GM19395 (cell line): Measurements from ENCODE around the gene TRABD2B.

ENCODE experiments used
- ATAC-seq: cut with Tn5 transposase; IDR thresholded peaks from one replicate; pipeline ENCODE4 v1.9.1; 2021; ENCODE audit warnings: mild to moderate bottlenecking, moderate library complexity; ENCODE audit not compliant: unreplicated experiment

The TRABD2B gene

DNA sequence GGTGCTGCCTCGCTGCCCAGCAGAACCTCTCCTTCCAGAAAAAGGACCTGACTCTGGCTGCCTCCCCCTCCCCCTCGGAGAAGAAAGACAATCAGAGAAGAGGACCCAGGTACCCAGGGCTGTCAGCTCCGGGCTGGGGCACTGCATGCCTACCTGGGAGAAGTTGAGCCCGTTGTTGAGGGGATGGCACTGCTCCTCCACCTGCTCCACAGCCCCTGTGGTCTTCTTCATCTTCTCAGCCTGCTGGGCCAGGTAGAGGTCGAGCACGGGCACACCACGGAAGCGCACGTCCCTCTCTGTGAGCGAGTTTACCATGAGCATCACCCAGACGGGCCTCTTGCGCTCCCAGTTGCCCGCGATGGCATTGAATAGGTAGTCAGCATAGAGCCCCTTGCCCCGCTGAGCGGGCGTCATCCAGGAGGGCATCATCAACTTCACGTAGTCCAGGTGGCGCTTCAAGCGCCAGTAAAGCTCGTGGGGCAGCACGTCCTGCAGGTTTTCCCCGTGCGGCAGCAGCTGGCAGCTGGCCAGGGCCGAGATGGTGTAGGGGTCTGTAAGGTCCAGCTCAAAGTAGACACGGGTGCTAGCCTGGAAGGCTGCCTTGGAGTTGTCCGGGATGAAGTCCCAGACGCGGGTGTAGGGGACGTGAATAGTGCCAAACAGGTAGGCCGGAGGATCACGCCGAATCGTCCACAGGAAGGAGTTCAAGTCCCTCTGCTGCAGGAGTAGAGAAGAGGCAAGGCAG, 3.1 kb downstream of the TRABD2B start:
- no peak for ATAC-seq

DNA sequence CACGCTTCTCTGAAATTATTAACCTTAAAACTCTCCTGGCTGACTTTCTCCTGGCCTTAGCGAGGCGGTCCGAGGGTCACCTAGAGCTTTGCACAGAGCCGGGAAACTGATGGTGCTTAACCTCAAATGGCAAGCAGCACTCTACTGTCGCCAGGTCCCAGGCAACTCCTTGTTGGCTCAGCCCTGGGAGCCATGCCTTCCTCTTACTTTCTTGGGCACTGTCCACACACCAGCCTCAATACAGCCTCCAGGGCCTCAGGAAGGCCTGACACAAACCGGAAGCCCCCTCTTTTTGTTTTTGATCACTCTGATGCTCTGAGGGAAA, 3.8 kb downstream of the TRABD2B start:
- no peak for ATAC-seq

DNA sequence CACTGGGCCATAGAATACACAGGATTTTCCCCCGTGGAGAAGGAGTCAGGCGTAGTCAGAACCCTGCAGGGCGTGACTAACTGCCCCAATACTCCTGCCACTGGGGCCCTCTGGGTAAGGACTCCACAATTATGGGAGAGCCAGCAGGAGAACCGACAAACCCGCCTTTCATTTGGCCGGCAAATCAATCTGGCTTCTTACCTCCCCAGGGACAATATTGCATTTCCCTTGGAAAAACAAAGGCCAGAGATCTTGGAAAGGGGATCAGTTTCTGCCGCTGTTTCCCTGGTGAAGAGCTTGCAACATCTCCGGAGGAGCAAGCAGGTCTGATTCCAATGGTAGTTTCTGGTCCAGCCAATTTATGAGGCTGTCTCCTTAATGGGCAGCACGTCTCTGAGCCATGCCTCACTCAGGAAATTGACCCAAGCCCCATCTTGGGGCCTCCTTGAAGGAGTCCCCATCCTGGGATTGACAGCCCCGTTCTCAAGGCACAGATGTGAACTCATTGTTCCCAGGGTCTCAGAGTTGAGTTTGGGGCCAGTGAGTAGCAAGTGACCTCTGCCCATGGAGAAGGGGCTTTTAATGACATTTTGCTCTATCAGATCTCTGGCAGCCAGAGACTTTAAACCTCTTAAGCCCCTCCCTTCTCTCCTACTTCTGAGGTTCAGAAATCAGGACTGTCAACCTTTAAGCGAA, 4.3 kb downstream of the TRABD2B start:
- ATAC-seq: no peak

DNA sequence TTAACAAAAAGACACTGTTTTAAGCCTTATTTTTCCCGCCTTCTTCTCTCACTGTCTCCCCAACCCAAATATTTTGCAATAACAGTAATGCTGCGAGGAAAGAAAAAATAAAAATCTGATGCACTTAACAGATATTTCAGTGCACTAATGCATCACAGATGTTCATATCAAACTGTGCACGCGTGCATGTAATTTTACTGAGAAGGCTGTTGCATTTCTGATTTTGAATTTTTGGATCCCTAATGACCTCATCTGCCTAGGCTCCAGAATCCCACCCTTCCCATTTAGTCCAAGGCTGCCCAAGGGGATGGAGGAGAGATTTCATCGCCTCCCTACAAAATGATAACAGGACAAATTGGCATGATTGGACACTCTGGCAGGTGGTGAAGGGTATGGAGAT, 5.5 kb downstream of the TRABD2B start:
- no peak for ATAC-seq

DNA sequence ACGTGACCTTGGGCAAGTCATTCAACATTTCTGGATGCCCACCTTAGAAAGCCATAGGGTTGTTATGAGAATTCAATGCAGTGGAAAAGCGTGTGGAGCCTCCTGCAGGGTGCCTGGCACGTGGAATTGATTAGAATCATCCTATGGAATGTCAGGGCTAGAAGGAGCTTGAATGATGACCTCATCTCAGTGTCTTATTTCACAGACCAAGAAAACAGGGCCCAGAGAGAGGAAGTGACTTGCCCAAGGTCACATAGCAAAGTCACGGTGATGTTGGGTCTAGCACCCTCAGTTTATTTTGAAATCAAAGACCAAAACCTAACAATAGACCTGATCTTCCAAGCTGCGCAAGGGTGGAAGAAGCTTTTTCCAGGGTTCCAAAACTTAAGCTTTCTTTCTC, 6.0 kb downstream of the TRABD2B start:
- no peak for ATAC-seq

DNA sequence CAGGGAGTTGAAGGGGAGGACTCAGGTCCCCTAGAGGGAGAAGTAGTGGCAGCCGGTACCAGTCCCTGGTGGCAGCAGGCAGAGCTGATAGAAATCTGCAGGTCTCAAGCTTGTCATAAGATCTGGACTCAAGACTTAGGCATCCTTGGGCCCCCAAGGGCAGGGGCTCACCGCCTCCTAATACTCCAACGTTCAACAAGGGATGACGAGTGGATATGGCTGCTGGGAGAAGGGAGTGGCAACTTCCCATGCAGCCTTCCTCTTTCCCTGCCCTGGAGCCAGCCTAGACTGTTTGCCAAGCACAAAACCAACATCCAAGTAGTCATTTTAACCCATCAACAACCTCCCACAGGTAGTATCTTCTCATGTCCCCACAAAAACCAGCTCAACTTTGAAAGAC, 6.9 kb downstream of the TRABD2B start:
- ATAC-seq: no peak

DNA sequence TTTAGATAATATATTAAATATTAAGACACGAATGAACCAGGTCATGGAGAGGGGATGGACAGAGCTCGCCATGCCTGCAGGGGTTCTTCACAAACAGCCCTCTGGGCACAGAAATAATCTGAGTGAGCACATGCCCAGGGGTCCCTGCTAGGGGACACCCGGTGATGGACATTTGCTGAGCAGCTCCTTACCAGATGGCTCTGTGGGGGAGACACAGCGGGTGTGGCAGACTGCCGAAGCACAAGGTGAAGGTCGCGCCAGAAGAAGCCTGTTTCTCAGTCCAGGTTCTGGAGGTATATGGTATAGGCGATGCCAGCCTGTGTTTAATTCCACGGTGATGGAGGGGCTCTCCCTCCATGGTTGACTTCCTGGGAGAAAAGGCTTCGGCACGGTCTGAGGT, 9.6 kb downstream of the TRABD2B start:
- ATAC-seq: no peak

DNA sequence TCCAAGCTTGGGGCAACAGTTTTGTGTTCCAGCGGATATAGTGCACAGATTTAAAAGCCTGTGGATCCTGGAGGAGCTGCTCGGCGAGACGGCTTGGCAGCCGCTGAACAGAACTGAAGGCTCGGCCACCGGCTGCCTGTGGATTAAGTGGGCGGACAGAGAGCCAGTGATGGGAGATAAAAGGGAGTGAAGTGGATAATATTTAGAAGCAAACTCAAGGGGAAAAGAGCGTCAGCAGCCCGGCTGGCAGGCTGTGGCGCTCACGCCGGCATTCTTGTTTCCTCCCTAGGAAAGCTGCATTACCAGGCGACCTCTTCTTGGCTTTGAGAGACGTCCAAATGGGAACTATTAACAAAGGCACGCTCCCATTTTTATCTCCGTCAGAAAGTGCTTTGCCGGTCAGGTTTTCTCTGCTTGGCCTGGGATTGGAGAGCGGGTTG, 10.4 kb downstream of the TRABD2B start:
- no peak for ATAC-seq

DNA sequence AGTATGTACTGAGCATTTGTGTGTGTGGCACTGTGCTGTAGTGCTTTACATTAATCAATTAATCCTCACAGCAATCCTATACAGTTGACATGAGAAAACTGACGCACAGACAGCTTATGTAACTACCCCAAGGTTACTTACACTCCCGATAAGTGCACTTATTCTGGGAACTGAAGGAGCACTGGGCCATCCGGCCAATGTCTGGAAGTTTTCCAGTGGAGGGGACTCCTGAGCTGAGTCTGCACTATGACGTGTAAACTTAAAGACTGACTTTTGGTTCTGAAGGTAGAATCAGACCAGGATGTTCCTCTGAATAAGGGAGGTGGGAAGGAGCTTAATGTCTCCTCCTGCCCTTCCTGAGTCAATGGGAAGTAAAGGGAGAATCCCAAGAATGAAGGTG, 12.2 kb downstream of the TRABD2B start:
- no peak for ATAC-seq

DNA sequence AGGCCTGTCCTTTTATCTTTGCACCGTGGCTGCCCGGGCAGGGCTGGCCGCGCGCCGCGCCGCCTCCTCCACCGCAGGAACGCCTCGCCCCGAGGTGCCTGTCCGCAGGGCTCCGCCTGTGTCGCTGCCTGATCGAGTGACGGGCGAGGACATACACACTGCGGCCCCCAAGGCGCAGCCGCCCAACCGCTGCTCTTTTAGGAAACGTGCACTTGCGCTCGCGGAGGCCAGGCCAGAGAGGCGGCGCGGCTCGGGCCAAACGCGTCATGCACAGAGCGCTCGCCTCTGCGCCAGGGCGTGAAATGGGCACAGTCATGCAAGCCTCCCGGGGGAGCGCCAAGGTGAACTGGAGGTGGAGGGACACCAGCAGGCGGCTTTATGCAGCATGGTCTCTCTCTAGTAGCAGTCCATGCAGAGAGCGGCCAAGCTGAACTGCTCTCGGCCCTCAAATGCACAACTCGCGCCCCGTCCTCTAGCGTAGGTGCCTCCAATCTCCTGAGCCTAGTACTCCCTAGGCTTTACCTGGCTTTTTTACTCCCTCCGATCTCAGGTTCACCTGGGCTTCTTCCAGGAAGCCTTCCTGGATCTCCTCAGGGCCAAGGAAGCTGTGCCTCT, 12.9 kb downstream of the TRABD2B start:
- ATAC-seq: no peak

DNA sequence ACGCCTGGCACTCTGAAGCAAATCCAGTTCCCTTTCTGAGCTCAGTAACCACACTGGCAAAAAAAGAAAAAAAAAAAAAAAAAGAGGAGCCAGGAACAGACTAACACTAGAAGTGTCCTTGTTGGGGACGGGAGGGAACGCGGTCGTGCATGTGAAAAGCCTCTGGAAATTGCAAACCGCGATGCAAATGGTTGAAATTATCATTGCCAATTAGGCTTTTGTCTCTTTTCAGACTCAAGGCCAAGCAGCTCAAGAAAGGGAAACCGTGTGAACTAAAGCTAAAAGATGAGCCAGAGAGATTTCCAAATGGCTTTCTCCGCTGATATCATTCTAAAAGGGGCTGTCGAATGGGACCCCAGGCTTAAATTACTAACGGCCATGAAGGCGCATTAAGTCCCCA, 13.5 kb downstream of the TRABD2B start:
- ATAC-seq: no peak

DNA sequence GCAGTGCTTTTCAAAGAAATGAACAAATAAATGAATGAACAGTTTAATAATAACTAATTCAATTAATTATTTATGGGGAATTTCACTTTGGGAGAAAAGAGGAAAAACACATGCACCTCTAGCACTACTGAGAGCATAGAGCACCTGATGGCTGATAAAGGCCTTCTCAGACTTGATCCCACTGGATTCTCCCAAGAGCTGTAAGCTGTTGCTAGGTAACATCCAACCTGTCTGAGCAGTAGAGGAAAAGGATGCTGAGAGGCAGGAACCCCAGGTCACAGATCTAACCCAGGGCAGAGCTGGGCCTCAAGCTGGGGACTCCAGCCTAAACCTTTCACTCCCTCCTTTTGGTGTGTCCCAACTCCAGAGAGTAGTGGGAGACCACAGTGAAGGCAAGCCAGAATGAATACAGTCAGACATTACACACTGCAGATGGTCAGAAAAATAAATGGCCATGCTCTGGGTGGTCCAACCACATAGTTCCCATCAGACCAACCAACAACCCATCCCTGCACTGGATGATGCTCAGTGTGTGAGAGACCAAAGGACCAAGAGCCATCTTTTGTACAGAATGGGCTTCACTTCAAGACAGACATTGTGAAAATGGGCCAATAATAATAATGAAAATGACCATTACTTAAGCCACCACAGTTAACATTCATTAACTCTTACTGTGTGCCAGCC, 15.4 kb downstream of the TRABD2B start:
- ATAC-seq: no peak

DNA sequence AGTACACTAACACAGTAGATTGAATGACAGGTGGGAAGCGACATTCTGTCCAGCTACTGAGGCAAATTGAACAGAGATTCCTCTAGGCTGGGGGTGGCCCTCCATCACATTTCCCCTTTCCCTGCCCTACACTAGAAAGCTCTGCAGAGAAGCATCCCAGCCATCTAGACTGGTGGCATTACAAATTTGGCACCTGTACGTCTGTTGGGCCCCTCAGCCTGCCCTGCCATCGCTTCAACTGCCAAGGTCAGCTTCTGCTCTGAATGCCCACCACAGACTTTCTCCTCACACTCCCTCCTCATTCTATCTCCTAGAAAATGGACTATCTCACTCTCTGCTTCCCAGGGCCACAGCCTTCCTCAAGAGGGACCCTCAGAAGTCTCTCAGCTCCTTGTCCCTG, 16.7 kb downstream of the TRABD2B start:
- ATAC-seq: no peak

DNA sequence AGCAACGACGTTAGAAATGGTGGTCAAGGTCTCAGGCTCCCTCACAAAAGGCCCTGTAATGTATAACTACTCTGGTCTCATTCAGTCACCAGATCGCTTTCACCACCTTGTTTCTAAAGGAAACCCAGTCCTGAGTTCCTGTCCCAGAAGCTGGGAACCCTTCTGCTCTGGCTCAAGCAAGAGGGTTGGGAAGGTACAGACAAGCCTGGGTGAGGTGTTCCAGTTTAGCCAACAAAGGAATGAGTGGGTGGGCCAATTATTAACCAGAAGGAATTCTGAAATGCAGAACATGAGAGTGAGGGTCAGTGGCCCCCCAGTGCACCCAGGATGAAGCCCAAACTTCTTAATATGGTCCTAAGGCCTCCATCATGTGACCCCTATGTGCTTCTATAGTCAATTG, 17.5 kb downstream of the TRABD2B start:
- ATAC-seq: no peak

DNA sequence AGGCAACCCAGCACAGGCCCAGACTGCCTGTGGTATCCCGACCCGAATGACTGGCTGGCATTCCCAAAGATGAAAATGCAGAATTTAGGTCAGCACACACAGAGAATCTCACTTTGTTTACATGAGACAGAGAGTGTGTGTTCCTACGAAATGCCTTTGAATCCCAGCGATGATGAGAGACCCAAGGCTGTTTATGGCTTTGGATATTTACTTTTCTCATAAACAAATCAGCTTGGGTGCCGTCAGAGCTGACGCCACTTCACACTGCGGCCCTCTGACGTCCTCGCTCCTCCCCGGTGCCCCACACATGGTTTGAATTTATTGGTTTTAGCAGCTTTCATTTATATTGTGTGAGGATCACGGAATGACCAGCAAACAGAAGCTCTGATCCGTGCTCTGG, 18.7 kb downstream of the TRABD2B start:
- ATAC-seq: no peak

DNA sequence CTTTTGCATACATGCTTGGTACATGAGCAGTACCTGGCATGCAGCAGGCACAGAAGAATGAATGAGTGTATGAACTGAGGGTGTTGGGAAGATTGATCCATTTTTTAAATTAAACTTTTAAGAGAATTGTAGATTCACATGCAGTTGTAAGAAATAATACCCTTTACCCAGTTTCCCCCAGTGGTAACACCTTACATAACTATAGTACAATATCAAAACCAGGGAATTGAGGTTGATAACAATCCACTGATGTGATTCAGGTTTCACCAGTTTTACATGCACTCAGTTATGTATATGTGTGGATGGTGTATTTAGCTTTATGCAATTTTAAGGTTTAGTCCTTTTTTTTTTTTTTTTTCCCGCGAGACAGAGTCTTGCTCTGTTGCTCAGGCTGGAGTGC, 20.5 kb downstream of the TRABD2B start:
- ATAC-seq: no peak

DNA sequence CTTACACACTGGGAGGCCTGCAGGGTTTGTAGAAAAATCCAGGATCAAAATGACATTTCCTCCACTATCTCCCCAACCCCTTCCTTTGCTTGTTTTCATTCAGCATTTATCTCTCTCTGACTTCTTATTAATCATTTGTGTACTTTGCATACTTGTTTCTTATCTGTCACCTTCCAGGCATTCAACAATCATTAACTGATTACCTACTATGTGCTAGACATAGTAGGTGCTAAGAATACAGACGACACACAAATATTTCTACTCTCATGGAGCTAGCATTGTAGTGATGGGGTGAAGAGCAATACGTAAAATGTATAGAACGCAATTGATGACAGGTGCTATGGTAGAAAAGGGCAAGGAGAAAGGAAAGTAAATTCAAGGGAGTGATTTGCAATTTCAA, 20.9 kb downstream of the TRABD2B start:
- ATAC-seq: no peak

DNA sequence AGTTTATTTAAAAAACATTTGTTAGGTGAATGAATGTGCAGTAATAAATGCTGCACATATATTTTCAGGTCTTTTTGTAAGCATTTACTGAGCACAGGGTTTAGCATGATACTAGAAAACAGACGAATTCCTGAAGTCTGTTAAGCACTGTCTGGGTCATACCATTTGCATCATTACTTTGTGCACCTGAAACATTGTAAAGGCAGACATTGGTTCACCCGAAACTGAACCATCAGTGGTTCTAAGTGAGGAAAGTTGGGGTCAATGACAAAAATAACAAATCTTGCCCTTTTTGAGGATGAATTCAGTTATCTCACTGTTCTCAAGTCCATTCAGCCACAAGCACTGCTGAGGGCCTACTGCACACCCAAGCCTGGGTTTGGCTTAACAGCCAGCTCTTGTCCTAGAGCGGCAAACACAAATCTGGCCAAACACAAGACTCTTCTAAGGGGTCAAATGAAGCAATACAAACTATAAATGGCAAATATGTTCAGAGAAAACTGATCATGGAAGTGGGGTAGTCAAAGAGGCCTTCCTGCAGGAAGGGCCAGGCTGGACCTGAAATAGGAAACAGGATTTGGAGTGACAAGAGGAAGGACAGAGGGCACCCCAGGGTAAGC, 21.8 kb downstream of the TRABD2B start:
- ATAC-seq: no peak

DNA sequence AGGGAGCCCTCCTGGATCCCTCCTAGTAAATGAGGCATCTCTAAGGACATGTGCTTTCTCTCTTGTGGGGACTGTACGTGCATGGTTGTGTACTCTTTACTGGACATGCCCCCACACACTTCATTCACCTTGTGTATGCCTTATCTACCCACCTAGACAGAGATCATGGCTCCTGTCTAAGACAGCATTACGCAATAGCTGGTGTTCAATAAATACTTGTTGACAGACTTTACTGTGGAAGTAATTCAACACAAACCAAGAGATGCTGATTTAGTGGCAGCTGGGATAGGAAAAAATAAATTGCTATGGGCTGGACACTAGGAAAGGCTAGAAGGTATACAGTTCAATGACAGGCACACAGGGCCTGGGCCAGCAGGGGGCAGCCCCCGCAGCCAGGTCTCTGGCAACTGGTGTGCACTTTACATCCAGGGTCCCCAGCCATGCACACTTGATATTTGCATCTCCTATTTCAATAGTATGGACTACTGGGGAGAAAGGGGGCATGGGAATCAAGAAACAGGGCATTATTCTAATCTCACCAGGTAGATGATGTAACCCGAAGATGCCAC, 24.2 kb downstream of the TRABD2B start:
- no peak for ATAC-seq

DNA sequence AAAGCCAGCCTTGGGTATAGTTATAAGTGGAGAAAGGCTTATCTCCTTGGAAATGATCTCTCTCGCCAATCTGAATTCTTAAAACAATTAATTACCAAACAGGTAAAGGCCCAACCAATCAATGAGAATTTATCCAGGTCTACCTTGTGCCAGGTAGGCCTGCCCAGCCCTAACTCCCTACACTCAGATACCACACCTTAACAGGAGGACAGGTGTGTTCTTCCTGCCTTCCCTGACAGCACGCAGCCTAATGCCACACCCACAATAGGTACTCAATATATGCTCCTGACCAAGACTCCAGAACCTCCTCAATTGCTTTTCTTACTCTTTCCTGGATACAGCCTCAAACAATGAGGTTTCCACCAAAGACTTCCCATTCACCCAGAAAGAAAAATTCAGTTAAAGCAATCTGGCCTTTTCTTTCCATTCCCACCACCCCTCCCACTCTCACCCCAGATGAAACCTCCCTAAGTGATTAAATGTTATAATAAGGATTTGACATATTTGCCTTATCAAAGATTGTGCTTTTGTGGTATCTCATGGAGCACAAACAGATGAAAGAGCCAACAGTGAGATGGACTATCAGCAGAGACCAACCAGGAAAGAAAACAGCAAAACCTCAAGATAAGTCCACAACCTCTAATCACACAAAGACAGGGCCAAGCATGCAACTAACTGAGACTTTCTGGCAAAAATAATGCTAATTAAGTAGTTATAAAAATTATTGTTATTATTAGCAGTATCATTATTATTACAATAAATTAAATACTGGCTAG, 25.6 kb downstream of the TRABD2B start:
- no peak for ATAC-seq
